Large intestine (tissue), 3 donors: Measurements from ENCODE around the gene GPRC6A. TPM values are rescaled to one million over a fixed set of nuclear protein-coding genes. Genes with fewer than 3 reads are reported as not detected.

Source experiments
- DNase-seq, 2 donors: peaks; one replicate each; pipeline versions ENCODE4 v3.0.0 to v3.0.0-alpha.2; 2013
- H3K27ac ChIP-seq: one replicate; pipeline ENCODE4 v1.5.1; 2013; ENCODE audit warnings: low read length
- H3K27me3 ChIP-seq: 2 replicates; pipeline ENCODE4 v1.6.1; 2013; ENCODE audit warnings: low read length; ENCODE audit not compliant: control insufficient read depth, insufficient read depth
- H3K36me3 ChIP-seq: 2 replicates; pipeline ENCODE4 v1.6.1; 2013; ENCODE audit warnings: low read length; ENCODE audit not compliant: control insufficient read depth, insufficient read depth
- H3K4me1 ChIP-seq: one replicate; pipeline ENCODE4 v1.6.1; 2013; ENCODE audit warnings: low read length; ENCODE audit not compliant: control insufficient read depth, insufficient read depth
- H3K4me3 ChIP-seq: one replicate; pipeline ENCODE4 v1.5.1; 2013; ENCODE audit warnings: low read length
- H3K9me3 ChIP-seq: one replicate; pipeline ENCODE4 v1.6.1; 2013; ENCODE audit warnings: mild to moderate bottlenecking, low read depth, low read length, moderate library complexity; ENCODE audit not compliant: control insufficient read depth
- WGBS: methylation state at CpG from one replicate; pipeline ENCODE4 v1.1.5; 2013; ENCODE audit warnings: low lambda C conversion rate; ENCODE audit not compliant: insufficient coverage; 5-methylcytosine and 5-hydroxymethylcytosine counted together
- polyA plus RNA-seq: library from polyadenylated mRNA; unstranded; fragments of 120-200 nt; gene quantifications from one replicate; pipeline ENCODE4 v1.2.1, GENCODE V29; 2013

Gene GPRC6A
- polyA plus RNA-seq, 1 donor, result not detected

DNA sequence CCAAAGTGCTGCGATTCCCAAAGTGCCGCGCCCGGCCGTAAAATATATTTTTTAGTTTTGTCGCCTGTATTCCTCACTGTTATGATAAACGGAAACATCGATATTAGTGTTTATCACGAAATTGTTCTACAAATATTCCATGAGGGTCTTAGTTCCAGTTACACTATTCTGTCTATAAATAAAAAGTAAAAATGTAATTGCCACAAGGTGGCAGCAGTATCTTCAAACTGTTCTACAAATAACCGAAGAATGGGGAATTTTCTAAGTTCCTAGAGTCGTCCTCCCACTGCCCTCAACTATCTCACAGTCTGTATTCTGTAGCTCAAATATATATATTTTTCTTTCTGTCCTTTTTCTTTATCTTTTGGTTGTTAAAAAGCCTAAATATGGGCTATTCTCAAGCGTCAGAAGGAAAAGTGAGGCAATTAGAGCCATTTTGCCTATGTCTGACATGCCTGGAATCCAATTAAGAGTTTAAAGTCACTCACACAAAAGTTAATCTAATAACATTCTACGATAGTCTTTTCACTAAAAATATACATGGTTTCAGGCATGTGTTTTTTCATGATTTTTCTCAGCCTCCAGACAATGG is 49.2 kb downstream of the GPRC6A start:
- Histone ChIP-seq H3K4me3 (no peak overlapping the region), H3K27me3 (no peaks in the 10 kb centered on the region), H3K4me1 (no peaks in the 10 kb centered on the region), H3K27ac (no peak overlapping the region), H3K36me3 (no peaks in the 10 kb centered on the region), H3K9me3 (no peaks in the 10 kb centered on the region)
- 16% methylated on average over 6 of the region's 13 CpGs for WGBS
- peak in 1 of 2 donors; percentile 22 for DNase-seq

DNA sequence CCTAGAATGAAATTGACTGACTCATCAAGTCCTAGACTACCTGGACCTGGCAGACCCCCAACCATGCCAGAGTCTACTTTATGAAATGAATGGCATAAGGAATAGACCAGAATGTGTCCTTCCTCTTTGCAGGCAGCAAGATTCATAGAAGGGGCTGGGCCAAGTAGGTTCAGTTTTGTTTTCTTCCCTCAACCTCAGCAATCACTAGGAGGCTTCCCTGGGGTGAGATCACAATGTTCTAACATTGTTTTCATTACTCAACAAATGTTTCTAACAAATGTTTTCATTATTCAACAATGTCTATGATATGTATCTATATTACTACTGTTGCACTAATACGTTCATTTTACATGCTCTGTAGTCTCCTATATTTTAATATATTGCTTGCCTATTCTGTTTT is 55.0 kb downstream of the GPRC6A start:
- Histone ChIP-seq H3K4me1 (no peaks in the 10 kb centered on the region), H3K36me3 (no peaks in the 10 kb centered on the region), H3K4me3 (no peak overlapping the region), H3K27me3 (no peaks in the 10 kb centered on the region), H3K9me3 (no peaks in the 10 kb centered on the region), H3K27ac (no peak overlapping the region)
- WGBS, result 100% methylated on average over 1 of the region's 1 CpG
- DNase-seq, result no peak

DNA sequence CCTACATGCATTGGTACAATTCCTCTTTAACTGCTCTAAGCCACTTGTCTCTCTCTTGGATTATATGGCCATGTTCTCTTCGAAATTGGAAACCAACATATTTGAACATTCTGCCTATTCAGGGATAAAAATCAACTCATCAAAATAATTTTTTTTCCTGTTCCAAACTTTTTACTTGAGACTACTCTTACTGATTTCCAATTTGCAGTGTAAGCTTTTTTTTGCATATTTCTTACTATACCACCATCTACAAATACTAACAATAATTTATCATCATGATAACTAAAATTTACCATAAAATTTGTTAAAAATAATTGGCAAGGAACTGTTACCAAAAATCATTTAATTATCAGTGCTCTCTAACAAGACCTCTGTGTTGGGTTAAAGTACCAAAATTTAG is 56.4 kb downstream of the GPRC6A start:
- H3K4me3 ChIP-seq, result no peak overlapping the region
- no peaks in the 10 kb centered on the region for H3K9me3 ChIP-seq
- H3K4me1 ChIP-seq, result no peaks in the 10 kb centered on the region
- WGBS, result 100% methylated on average over 1 of the region's 1 CpG
- H3K27ac ChIP-seq, result no peak overlapping the region
- DNase-seq, result no peak
- H3K36me3 ChIP-seq, result no peaks in the 10 kb centered on the region
- H3K27me3 ChIP-seq, result peaks cover 1% of the 10 kb centered on the region

DNA sequence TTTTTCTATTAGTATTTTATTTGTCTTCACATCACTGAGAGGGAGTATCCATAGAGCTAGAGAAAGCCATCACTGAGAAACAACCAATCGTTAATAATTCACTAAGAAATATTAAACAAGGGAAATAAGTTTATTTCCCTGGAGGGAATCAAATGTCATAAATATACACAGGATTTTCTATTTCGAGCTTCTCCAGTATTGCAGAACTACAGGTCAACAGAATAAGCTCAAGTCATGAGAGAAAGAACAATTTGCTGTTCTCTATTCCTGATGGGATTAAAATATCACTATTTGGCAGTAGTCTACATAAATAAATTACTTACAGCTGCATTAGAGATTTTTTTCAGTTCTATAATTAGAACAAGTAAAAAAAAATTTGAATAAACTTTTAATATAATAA is 61.2 kb downstream of the GPRC6A start:
- no peak for DNase-seq
- peaks cover 7% of the 10 kb centered on the region for H3K9me3 ChIP-seq
- H3K36me3 ChIP-seq, result no peaks in the 10 kb centered on the region
- no peak overlapping the region for H3K4me3 ChIP-seq
- H3K27ac ChIP-seq, result no peak overlapping the region
- H3K4me1 ChIP-seq, result no peaks in the 10 kb centered on the region
- peaks cover 37% of the 10 kb centered on the region for H3K27me3 ChIP-seq
- 79% methylated on average over 2 of the region's 2 CpGs for WGBS

DNA sequence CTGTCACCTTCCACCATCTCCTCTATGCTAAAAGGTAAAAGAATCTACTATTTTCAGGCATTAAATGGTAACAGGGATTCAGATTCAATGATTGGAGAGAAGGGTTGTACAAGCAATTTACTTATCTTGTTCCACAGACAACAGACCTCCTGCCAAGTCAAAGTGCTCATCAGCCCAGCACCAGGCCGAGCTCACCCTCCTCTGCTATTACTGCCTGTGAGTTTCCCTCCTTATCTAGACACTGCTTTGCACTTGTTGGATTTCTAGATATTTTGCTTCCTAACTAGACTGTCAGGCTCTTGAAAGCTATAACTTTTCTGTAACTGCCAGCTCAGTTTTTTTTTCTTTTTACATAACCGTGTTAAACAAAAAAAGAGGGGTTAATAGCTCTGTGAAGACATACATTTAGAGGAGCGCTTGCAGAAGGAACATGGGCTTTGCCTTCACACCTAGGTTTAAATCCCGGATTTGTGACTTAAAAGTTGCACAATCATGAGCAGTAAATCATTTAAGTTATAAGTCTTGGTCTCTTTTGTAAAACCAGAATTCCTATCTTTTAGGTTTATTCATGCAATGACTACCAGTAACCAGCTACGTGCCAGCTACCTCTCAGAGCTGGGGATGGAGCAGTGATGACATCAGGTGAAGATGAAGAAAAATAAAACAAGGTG is 62.2 kb downstream of the GPRC6A start:
- Histone ChIP-seq H3K4me1 (no peaks in the 10 kb centered on the region), H3K36me3 (no peaks in the 10 kb centered on the region), H3K27me3 (peaks cover 37% of the 10 kb centered on the region), H3K9me3 (peaks cover 7% of the 10 kb centered on the region), H3K4me3 (no peak overlapping the region), H3K27ac (no peak overlapping the region)
- no CpG with 5 or more reads among the region's 5 CpGs for WGBS
- no peak for DNase-seq

DNA sequence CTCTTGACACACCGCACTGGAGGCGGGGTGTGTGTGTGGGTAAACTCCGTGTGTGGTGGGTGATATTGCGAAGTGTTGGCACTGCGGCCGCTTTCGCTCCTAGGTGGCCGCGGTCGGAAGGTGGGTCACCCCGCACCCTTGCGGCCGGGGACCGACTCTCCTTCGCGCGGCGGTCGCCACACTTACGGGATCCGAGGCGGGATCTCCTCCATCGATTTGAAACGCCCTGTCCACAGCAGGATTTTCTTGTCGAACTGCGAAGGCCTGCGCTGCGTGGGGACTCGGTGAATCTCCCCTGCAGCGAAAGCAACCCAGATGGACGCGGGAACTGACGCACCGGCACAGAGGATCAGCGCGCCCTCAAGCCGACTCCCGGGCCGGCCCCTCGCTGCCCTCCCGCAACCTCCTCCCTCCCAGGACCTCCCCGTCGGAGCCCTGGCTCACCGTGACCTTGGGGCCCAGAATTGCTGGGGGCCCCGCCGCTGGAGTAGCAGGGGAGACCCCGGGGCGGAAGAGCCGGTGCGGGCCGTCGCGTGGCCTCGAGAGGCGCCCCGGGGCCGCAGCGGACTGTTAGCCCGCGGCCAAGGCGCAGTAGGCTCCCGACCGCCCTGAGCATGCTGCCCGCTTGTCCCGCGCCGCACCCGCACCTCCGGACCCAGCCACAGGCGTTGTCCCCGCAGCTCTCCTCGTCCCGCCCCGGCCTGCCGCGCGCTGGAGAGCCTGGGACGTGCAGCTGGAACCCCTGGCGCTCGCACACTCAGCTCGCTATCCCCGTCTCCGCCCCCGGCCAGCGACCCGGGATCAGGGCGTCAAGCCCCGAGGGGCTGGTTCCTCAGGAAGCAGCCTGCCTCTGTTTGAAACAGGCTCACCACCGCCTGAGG is 63.7 kb downstream of the GPRC6A start, which contains the start of gene FAM162B:
FAM162B (minus strand) TSS at position 759 of the 881 bp plus-strand sequence; CDS start at position 616, 143 bp downstream.
- H3K4me3 ChIP-seq, result peak within 1 kb of the TSS; percentile 38
- peak in 1 of 2 donors; percentile 39 for DNase-seq
- H3K36me3 ChIP-seq, result no peaks in the 10 kb centered on the region
- peaks cover 7% of the 10 kb centered on the region for H3K9me3 ChIP-seq
- no peaks in the 10 kb centered on the region for H3K4me1 ChIP-seq
- H3K27ac ChIP-seq, result no peak within 1 kb of the TSS
- no CpG with 5 or more reads among the region's 89 CpGs for WGBS
- peaks cover 39% of the 10 kb centered on the region for H3K27me3 ChIP-seq

DNA sequence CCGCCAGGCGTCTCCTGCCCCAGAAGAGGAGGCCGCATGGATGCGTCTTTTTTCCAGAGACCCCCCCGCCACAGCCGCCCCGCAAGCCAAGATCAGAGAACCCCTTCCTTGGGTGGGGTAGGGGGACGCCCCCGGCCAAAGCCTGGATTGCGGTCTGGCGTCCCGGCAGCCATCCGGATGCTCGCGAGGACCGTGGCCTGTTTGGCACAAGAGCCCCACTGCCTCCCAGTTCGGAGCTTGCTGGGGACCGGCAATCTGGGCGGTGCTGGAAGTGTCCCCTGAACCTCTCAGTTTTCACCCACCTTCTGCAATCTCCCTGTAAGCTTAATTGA is 64.3 kb downstream of the GPRC6A start:
- WGBS, result no CpG with 5 or more reads among the region's 19 CpGs
- DNase-seq, result no peak
- Histone ChIP-seq H3K27ac (no peak overlapping the region), H3K4me1 (no peaks in the 10 kb centered on the region), H3K4me3 (peak overlapping the region; percentile 38), H3K9me3 (peaks cover 7% of the 10 kb centered on the region), H3K36me3 (no peaks in the 10 kb centered on the region), H3K27me3 (peaks cover 39% of the 10 kb centered on the region)

DNA sequence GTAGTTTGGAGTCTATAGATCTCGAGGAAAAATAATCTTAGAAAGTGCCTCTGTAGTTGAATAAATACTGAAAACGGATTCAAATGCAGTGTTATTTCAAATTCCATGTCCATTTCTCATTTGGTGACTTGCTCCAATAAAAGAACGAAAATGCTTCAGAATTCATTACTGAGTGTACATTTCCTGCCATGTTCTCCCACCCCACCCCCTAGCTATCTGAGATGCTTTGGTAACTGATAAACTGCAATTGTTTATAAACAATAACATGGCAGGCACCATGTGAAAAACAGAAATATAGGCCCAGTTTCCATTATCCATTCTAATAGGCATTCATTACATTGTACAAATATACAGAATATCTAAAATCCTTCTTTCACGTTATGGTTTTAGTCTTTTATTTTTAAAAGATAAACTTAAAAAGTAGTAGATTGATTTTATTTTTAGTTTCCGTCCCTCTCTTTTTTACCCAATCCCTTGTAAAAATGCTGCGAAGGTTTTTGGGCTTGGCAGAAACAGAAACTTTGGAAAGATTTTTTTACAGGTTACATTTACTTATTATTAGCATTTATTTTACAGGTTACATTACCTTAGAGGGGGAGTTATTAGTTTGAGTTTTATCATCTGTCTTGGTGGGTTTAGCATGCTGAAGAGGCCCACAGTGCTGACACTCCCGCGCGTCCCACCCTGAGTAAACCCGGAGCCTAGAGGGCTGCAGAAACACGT is 64.8 kb downstream of the GPRC6A start:
- H3K4me1 ChIP-seq, result no peaks in the 10 kb centered on the region
- no peaks in the 10 kb centered on the region for H3K36me3 ChIP-seq
- DNase-seq, result no peak
- peaks cover 7% of the 10 kb centered on the region for H3K9me3 ChIP-seq
- H3K4me3 ChIP-seq, result peak overlapping the region; percentile 38
- H3K27ac ChIP-seq, result no peak overlapping the region
- peaks cover 39% of the 10 kb centered on the region for H3K27me3 ChIP-seq
- 74% methylated on average over 3 of the region's 11 CpGs for WGBS

DNA sequence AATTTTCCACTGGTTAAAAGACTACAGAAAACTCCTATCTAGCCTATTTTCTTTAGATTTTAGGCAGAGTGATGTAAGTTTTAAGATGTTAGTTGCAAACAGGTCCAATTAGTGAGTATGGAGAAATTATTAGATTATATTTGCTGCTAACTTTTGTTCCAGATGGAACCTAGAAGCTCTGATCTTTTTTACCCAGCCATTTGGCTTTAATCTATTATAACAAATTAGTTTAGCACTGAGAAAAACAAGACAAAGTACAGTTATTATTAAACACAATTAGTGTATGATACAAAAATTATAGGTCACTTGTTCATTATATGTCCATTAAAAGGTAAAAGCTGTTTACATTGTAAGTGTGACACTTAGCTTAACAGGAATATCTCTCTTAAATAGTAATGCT is 65.8 kb downstream of the GPRC6A start:
- Histone ChIP-seq H3K27ac (no peak overlapping the region), H3K4me1 (no peaks in the 10 kb centered on the region), H3K36me3 (no peaks in the 10 kb centered on the region), H3K4me3 (no peak overlapping the region), H3K9me3 (peaks cover 7% of the 10 kb centered on the region), H3K27me3 (peaks cover 39% of the 10 kb centered on the region)
- no peak for DNase-seq

DNA sequence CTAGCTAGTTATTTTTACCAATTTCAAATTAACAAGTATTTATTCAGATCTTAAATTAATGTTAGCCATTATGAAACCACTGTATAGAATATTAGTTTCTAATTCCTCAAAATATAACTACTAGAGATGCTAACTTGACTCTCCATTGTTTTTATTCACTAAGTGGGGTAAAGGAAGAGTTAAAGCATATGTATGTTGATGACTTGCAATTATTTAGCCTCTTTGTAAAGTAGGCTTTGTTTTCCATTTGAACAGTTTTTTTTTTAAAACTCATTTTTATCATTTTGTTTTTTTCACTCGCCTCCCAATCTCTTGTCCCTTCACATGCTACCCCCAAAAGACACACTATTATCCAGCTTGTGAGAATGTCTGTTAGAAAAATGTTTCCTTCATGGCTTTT is 66.6 kb downstream of the GPRC6A start:
- Histone ChIP-seq H3K27me3 (peaks cover 36% of the 10 kb centered on the region), H3K36me3 (no peaks in the 10 kb centered on the region), H3K9me3 (peaks cover 7% of the 10 kb centered on the region), H3K27ac (no peak overlapping the region), H3K4me3 (no peak overlapping the region), H3K4me1 (no peaks in the 10 kb centered on the region)
- DNase-seq, result no peak
- WGBS, result 100% methylated on average over 1 of the region's 1 CpG
